ENCODE measurements around the gene LCORL.

DNA sequence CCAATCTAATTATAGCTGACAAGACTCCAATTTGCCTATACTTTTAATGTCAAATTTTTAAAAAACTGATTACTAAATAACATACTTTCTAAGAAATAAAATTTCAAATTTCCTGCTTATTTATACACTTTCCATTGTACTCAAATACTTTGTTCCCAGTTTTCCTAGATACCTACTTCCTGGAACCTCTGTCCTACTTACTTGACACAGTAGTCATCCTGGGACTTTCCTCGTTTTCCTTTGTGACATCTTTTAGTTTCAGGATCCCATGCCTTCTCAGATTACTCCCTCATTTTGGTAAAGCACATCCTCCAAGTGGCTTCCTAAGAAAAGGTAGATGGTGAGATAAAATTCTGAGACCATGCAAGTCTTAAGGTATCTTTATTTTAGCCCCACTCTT, 226.8 kb downstream of the LCORL start:
- TF ChIP-seq, protein P1, sequence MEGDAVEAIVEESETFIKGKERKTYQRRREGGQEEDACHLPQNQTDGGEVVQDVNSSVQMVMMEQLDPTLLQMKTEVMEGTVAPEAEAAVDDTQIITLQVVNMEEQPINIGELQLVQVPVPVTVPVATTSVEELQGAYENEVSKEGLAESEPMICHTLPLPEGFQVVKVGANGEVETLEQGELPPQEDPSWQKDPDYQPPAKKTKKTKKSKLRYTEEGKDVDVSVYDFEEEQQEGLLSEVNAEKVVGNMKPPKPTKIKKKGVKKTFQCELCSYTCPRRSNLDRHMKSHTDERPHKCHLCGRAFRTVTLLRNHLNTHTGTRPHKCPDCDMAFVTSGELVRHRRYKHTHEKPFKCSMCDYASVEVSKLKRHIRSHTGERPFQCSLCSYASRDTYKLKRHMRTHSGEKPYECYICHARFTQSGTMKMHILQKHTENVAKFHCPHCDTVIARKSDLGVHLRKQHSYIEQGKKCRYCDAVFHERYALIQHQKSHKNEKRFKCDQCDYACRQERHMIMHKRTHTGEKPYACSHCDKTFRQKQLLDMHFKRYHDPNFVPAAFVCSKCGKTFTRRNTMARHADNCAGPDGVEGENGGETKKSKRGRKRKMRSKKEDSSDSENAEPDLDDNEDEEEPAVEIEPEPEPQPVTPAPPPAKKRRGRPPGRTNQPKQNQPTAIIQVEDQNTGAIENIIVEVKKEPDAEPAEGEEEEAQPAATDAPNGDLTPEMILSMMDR (conservative IDR thresholded peaks at IDR 0.05), result no peak
- TF ChIP-seq EZH2 (IDR thresholded peaks at IDR 0.05; ENCODE audit: low read depth), result no peak

All from PC-9 (cell line).